ENCODE data around the gene DNM2. TPM values are rescaled to one million over a fixed set of nuclear protein-coding genes. Genes with fewer than 3 reads are reported as not detected.

Gene DNM2
- total and polyA plus RNA-seq, 10 of the 15 experiments (the other 5 are each of a cell fraction or from before 2014, with no cell fraction given) = 1.2 to 146 (median 68.9) TPM

DNA sequence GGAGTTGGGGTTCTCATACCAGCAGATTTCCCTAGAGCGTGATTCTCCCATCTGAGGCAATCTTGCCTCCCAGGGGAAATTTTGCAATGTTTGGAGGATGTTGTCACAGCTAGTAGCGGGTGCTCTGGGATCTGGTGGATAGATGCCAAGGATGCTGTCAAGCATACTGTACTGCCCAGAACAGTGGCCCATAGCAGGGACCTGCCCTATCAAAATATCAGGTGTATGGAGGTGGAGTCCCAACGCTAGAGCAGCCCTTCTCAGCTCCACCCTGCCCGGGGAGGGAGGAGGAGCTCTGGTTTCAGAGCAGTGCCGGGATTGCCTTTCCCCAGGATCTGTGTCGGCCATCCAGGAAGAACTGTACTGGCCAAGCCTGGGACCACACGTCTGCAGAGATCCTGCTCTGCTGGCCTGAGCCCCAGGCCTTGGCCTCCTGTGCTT lies 27.5 kb upstream of the DNM2 start (continued):
- TF ChIP-seq, protein P1, sequence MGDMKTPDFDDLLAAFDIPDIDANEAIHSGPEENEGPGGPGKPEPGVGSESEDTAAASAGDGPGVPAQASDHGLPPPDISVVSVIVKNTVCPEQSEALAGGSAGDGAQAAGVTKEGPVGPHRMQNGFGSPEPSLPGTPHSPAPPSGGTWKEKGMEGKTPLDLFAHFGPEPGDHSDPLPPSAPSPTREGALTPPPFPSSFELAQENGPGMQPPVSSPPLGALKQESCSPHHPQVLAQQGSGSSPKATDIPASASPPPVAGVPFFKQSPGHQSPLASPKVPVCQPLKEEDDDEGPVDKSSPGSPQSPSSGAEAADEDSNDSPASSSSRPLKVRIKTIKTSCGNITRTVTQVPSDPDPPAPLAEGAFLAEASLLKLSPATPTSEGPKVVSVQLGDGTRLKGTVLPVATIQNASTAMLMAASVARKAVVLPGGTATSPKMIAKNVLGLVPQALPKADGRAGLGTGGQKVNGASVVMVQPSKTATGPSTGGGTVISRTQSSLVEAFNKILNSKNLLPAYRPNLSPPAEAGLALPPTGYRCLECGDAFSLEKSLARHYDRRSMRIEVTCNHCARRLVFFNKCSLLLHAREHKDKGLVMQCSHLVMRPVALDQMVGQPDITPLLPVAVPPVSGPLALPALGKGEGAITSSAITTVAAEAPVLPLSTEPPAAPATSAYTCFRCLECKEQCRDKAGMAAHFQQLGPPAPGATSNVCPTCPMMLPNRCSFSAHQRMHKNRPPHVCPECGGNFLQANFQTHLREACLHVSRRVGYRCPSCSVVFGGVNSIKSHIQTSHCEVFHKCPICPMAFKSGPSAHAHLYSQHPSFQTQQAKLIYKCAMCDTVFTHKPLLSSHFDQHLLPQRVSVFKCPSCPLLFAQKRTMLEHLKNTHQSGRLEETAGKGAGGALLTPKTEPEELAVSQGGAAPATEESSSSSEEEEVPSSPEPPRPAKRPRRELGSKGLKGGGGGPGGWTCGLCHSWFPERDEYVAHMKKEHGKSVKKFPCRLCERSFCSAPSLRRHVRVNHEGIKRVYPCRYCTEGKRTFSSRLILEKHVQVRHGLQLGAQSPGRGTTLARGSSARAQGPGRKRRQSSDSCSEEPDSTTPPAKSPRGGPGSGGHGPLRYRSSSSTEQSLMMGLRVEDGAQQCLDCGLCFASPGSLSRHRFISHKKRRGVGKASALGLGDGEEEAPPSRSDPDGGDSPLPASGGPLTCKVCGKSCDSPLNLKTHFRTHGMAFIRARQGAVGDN (IDR thresholded peaks at IDR 0.05) = no peak
- TF ChIP-seq TBL1XR1 (IDR thresholded peaks at IDR 0.05; ENCODE audit: low read depth, low read length) = no peak
- no peak for TF ChIP-seq NR2F1 (conservative IDR thresholded peaks at IDR 0.05)
- no peak for TF ChIP-seq NFYA (IDR thresholded peaks at IDR 0.05; ENCODE audit: borderline replicate concordance, low read depth, low read length)
- TF ChIP-seq ATF3 (IDR thresholded peaks at IDR 0.05; ENCODE audit: borderline replicate concordance, extremely low read depth, low read depth, low read length) = no peak
- no peak for TF ChIP-seq SRF (IDR thresholded peaks at IDR 0.05; ENCODE audit: low read depth in 2 of 2, low read length in 2 of 2)
- TF ChIP-seq ZSCAN29 (IDR thresholded peaks at IDR 0.05) = no peak
- no peak for TF ChIP-seq MEF2B (IDR thresholded peaks at IDR 0.05; ENCODE audit: partially characterized antibody, poor library complexity, severe bottlenecking)
- no peak for TF ChIP-seq RCOR1 (conservative IDR thresholded peaks at IDR 0.05; ENCODE audit: low read depth, low read length)
- no peak for TF ChIP-seq PAX8 (IDR thresholded peaks at IDR 0.05)
